K562 (cell line): ENCODE data around the gene SMARCD2. TPM values are rescaled to one million over a fixed set of nuclear protein-coding genes. Genes with fewer than 3 reads are reported as not detected.
A peak's percentile ranks its signal among the peaks of the same experiment; 100 is the strongest.

Experiments
- ASH1L ChIP-seq: fragments of 450-650 bp; IDR thresholded peaks from 2 replicates; pipeline ENCODE4 v1.6.1; 2018; ENCODE audit warnings: borderline replicate concordance, mild to moderate bottlenecking, low read depth; ENCODE audit not compliant: partially characterized antibody
- BRCA1 ChIP-seq, 2 experiments: fragments of 450-650 bp in 1 of 2; sonication (generic) in 1 of 2; formaldehyde crosslinking in 1 of 2; IDR thresholded peaks; 2 replicates each; pipeline versions ENCODE4 v1.5.0 to v1.6.1; 2017 to 2020; ENCODE audit warnings: mild to moderate bottlenecking in 1 of 2, missing genetic modification reagents in 1 of 2
- CTBP1 ChIP-seq: fragments of 450-650 bp; IDR thresholded peaks from 2 replicates; pipeline ENCODE4 v1.6.1; 2016; ENCODE audit warnings: borderline replicate concordance
- FOS ChIP-seq: IDR thresholded peaks from 3 replicates; pipeline ENCODE4 v1.6.1; 2011; ENCODE audit not compliant: insufficient read length; ENCODE audit errors: extremely low read depth
- MED1 ChIP-seq: sonication (generic); formaldehyde crosslinking; IDR thresholded peaks from 2 replicates; pipeline ENCODE4 v1.8.1; 2023; ENCODE audit warnings: missing genetic modification reagents, borderline replicate concordance
- POLR2G ChIP-seq: fragments of 200-400 bp; formaldehyde crosslinking; IDR thresholded peaks from 2 replicates; pipeline ENCODE4 v1.6.1; 2017; ENCODE audit warnings: low read depth, mild to moderate bottlenecking, antibody characterized with exemption, low read length, moderate library complexity
- RBBP5 ChIP-seq: fragments of 200-600 bp; sonication (generic); IDR thresholded peaks from 2 replicates; pipeline ENCODE4 v1.6.1; 2012; ENCODE audit warnings: borderline replicate concordance, mild to moderate bottlenecking, low read length, control low read depth, inconsistent platforms; ENCODE audit not compliant: insufficient read depth, poor library complexity, severe bottlenecking
- SRSF7 ChIP-seq: fragments of 200-400 bp; formaldehyde crosslinking; optimal IDR thresholded peaks from 2 replicates; pipeline ENCODE3; 2017; ENCODE audit warnings: mild to moderate bottlenecking, low read depth, low read length
- ZBED1 ChIP-seq: IDR thresholded peaks from 2 replicates; pipeline ENCODE4 v1.6.1; 2014
- ZEB2 ChIP-seq: fragments of 450-650 bp; IDR thresholded peaks from 2 replicates; pipeline ENCODE4 v1.6.1; 2016
- ZNF175 ChIP-seq: fragments of 200-800 bp; sonication (Bioruptor generic); IDR thresholded peaks from 2 replicates; pipeline ENCODE4 v1.6.1; 2016; ENCODE audit warnings: low read depth, mild to moderate bottlenecking, missing genetic modification characterization, missing compliant biosample characterization
- ZNF583 ChIP-seq: fragments of 250-450 bp; sonication (Bioruptor Pico); IDR thresholded peaks from 2 replicates; pipeline ENCODE4 v1.4.0; 2020
- ZNF77 ChIP-seq: fragments of 250-450 bp; sonication (Bioruptor Pico); IDR thresholded peaks from 2 replicates; pipeline ENCODE4 v1.5.0; 2020
- ZNF830 ChIP-seq: fragments of 250-450 bp; sonication (Bioruptor Pico); IDR thresholded peaks from 2 replicates; pipeline ENCODE4 v1.5.0; 2021; ENCODE audit warnings: mild to moderate bottlenecking
- polyA plus RNA-seq, 8 experiments: library from polyadenylated mRNA; depleted of rRNA in 4 of 8; stranded (reverse) in 5 of 8; unstranded in 3 of 8; fragments of >200 nt; fragmentation: Nextera tagmentation in 2 of 8; fragmentation: Illumina TruSeq in 1 of 8; extraction: Ambion mirVana in 2 of 8; extraction: Trizol in 1 of 8; gene quantifications; 2 replicates each; pipeline versions ENCODE4 v1.2.1 to v1.2.3, GENCODE V29; 2011 to 2014; ENCODE audit warnings: inconsistent platforms in 1 of 8, missing spikeins in 1 of 8
- total RNA-seq, 7 experiments: library from RNA; depleted of rRNA in 6 of 7; stranded (reverse); fragments of >200 nt in 6 of 7; fragmentation: Illumina TruSeq in 2 of 7; extraction: Trizol in 2 of 7; gene quantifications; 2 replicates each; pipeline versions ENCODE4 v1.2.1 to v1.2.3, GENCODE V29; 2011 to 2021; ENCODE audit warnings: low replicate concordance in 1 of 7
- TF ChIP-seq, protein P1 (sequence below): fragments of 250-450 bp; sonication (Bioruptor Pico); IDR thresholded peaks from 2 replicates; pipeline ENCODE4 v1.6.1; 2021; ENCODE audit warnings: mild to moderate bottlenecking
- TF ChIP-seq, protein P2 (sequence below), 2 experiments: fragments of 200-800 bp in 1 of 2; sonication (Bioruptor generic) in 1 of 2; sonication (generic) in 1 of 2; formaldehyde crosslinking in 1 of 2; IDR thresholded peaks in 1 of 2; conservative IDR thresholded peaks in 1 of 2; 2 replicates each; pipeline versions ENCODE4 v1.5.0 to v1.6.1; 2016 to 2020; ENCODE audit warnings: missing compliant biosample characterization in 1 of 2, missing genetic modification characterization in 1 of 2, missing genetic modification reagents in 1 of 2
- TF ChIP-seq, protein P3 (sequence below): fragments of 150-350 bp; conservative IDR thresholded peaks from 2 replicates; pipeline ENCODE4 v1.6.1; 2014; ENCODE audit warnings: low read length
- TF ChIP-seq, protein P4 (sequence below), 2 experiments: IDR thresholded peaks; 2 replicates each; pipeline ENCODE4 v1.6.1; 2012; ENCODE audit warnings: improper control_type of control experiment in 2 of 2, low read depth in 2 of 2, low read length in 2 of 2, borderline replicate concordance in 1 of 2

SMARCD2 gene
- total and polyA plus RNA-seq, 9 of the 15 experiments (the other 6 are each of a cell fraction or from before 2014, with no cell fraction given) = 1.7 to 114 (median 90.3) TPM

DNA sequence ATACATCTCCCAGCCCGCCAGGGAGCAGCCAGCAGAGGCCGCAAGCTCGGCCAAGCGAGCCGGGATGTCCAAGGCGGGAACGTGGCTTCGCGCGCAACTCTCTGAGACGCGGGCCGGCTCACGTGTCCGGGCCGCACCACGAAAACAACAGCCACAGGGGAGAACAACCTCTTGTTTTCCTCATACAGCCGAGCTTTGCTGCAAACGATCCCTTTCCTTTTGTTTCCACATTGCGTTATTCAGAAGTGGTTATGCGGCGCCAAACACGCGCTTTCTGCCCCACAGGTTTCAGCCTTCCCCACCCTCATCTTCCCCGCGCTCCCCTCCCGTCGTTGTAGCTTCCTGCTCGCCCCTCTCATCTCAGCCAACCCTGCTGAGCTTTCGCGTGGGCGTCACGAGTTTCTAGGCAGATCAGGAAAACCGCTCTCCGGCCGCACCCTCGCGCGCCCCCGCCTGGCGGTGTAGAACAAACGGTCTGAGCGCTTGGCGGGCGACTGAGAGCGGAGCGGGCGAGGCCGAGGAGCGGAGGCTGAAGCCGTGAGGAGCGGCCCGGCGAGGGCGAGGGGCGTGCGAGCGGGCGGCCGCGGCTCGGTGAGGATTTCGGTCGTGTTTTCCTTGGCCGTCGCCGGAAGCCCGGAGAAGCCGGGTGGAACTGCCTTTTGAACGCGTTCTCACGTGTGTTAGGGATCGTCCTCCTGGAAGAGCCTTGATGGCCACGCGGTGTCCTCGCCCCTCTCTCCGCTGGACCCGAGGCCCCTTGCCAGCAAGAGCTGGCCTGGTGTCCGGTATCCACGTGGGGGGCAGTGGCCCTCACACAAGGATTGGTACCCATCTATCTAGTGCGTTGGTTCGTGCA, 6.6 kb upstream of the SMARCD2 start (continued):
- TF ChIP-seq SRSF7 = no peak
- TF ChIP-seq RBBP5 = peak; percentile 57
- peak; percentile 84 for TF ChIP-seq ZNF583 (CRISPR knock-in tag)
- no peak for TF ChIP-seq BRCA1 (IDR thresholded peaks at IDR 0.05)
- TF ChIP-seq BRCA1 (CRISPR knock-in tag; IDR thresholded peaks at IDR 0.05) = peak; percentile 90; the same call in 1 of the 2 replicates
- peak; percentile 76; the same call in 1 of the 2 replicates for TF ChIP-seq CTBP1
- 0 out of 2 replicates have a peak, but pooled peaks have one; percentile 79 for TF ChIP-seq MED1 (CRISPR knock-in tag)
- TF ChIP-seq ZBED1 = 0 out of 2 replicates have a peak, but pooled peaks have one; percentile 44
- TF ChIP-seq, protein P1, sequence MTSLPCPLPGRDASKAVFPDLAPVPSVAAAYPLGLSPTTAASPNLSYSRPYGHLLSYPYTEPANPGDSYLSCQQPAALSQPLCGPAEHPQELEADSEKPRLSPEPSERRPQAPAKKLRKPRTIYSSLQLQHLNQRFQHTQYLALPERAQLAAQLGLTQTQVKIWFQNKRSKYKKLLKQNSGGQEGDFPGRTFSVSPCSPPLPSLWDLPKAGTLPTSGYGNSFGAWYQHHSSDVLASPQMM (CRISPR knock-in tag) = no peak
- peak; percentile 23; the same call in 1 of the 2 replicates for TF ChIP-seq ZNF175 (CRISPR knock-in tag)
- TF ChIP-seq FOS = no peak
- TF ChIP-seq ZNF830 (CRISPR knock-in tag) = peak; percentile 55; the same call in 1 of the 2 replicates
- no peak for TF ChIP-seq ZNF77 (CRISPR knock-in tag)
- TF ChIP-seq, protein P2, sequence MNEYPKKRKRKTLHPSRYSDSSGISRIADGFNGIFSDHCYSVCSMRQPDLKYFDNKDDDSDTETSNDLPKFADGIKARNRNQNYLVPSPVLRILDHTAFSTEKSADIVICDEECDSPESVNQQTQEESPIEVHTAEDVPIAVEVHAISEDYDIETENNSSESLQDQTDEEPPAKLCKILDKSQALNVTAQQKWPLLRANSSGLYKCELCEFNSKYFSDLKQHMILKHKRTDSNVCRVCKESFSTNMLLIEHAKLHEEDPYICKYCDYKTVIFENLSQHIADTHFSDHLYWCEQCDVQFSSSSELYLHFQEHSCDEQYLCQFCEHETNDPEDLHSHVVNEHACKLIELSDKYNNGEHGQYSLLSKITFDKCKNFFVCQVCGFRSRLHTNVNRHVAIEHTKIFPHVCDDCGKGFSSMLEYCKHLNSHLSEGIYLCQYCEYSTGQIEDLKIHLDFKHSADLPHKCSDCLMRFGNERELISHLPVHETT (CRISPR knock-in tag; conservative IDR thresholded peaks at IDR 0.05 in 1 of 2, IDR thresholded peaks at IDR 0.05 in 1 of 2) = peak in 1 of 2 experiments; percentile 81; a peak in 2 of 4 replicates
- 0 out of 2 replicates have a peak, but pooled peaks have one; percentile 31 for TF ChIP-seq ZEB2
- TF ChIP-seq POLR2G = peak; percentile 92
- peak; percentile 92 for TF ChIP-seq ASH1L
- TF ChIP-seq, protein P3, sequence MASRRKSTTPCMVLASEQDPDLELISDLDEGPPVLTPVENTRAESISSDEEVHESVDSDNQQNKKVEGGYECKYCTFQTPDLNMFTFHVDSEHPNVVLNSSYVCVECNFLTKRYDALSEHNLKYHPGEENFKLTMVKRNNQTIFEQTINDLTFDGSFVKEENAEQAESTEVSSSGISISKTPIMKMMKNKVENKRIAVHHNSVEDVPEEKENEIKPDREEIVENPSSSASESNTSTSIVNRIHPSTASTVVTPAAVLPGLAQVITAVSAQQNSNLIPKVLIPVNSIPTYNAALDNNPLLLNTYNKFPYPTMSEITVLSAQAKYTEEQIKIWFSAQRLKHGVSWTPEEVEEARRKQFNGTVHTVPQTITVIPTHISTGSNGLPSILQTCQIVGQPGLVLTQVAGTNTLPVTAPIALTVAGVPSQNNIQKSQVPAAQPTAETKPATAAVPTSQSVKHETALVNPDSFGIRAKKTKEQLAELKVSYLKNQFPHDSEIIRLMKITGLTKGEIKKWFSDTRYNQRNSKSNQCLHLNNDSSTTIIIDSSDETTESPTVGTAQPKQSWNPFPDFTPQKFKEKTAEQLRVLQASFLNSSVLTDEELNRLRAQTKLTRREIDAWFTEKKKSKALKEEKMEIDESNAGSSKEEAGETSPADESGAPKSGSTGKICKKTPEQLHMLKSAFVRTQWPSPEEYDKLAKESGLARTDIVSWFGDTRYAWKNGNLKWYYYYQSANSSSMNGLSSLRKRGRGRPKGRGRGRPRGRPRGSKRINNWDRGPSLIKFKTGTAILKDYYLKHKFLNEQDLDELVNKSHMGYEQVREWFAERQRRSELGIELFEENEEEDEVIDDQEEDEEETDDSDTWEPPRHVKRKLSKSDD = peak; percentile 56; the same call in 1 of the 2 replicates
- TF ChIP-seq, protein P4, sequence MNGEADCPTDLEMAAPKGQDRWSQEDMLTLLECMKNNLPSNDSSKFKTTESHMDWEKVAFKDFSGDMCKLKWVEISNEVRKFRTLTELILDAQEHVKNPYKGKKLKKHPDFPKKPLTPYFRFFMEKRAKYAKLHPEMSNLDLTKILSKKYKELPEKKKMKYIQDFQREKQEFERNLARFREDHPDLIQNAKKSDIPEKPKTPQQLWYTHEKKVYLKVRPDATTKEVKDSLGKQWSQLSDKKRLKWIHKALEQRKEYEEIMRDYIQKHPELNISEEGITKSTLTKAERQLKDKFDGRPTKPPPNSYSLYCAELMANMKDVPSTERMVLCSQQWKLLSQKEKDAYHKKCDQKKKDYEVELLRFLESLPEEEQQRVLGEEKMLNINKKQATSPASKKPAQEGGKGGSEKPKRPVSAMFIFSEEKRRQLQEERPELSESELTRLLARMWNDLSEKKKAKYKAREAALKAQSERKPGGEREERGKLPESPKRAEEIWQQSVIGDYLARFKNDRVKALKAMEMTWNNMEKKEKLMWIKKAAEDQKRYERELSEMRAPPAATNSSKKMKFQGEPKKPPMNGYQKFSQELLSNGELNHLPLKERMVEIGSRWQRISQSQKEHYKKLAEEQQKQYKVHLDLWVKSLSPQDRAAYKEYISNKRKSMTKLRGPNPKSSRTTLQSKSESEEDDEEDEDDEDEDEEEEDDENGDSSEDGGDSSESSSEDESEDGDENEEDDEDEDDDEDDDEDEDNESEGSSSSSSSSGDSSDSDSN (IDR thresholded peaks at IDR 0.05; ENCODE audit: borderline replicate concordance in 1 of 2, low read depth in 2 of 2, low read length in 2 of 2) = peak; percentile 82 to 91; a peak in 2 of 4 replicates
